ENCODE data around the gene ERVV-1. TPM values are rescaled to one million over a fixed set of nuclear protein-coding genes. Genes with fewer than 3 reads are reported as not detected.
"Not testable (repeated sequence)": the region's sequence is repeated elsewhere in the genome, so short reads cannot be mapped to it uniquely, and the experiment has no call there.

The ERVV-1 gene
- polyA plus RNA-seq (ENCODE audit: insufficient read length in 4 of 4) = under 1 TPM in 1 of 4 donors, not detected in 3; 0.04 TPM

GRCh38 chr19:53013621-53014020, at the start of gene ERVV-1:
TSS of gene ERVV-1 (plus strand) at chr19:53013921. CDS start at chr19:53014091, 170 bp downstream.
- DNase-seq (ENCODE audit: low read depth in 4 of 4, low spot score in 3 of 4) = no peak

GRCh38 chr19:52967772-52968171, 45.9 kb upstream of the ERVV-1 start:
- no peak for DNase-seq (ENCODE audit: low read depth in 4 of 4, low spot score in 3 of 4)

- no peak for DNase-seq (ENCODE audit: low read depth in 4 of 4, low spot score in 3 of 4)
Measured at GRCh38 chr19:52981329-52981728, 32.4 kb upstream of the ERVV-1 start.

- DNase-seq (ENCODE audit: low read depth in 4 of 4, low spot score in 3 of 4) = not testable (repeated sequence)
Measured at GRCh38 chr19:52983167-52983566, 30.6 kb upstream of the ERVV-1 start.

- DNase-seq (ENCODE audit: low read depth in 4 of 4, low spot score in 3 of 4) = no peak
Measured at GRCh38 chr19:52987221-52987620, 26.5 kb upstream of the ERVV-1 start.

- DNase-seq (ENCODE audit: low read depth in 4 of 4, low spot score in 3 of 4) = no peak
Measured at GRCh38 chr19:52988506-52988905, 25.2 kb upstream of the ERVV-1 start.

- DNase-seq (ENCODE audit: low read depth in 4 of 4, low spot score in 3 of 4) = no peak
Measured at GRCh38 chr19:52990759-52991418, 22.8 kb upstream of the ERVV-1 start.

- no peak for DNase-seq (ENCODE audit: low read depth in 4 of 4, low spot score in 3 of 4)
Measured at GRCh38 chr19:52991484-52991883, 22.2 kb upstream of the ERVV-1 start.

GRCh38 chr19:52992109-52993004, 21.4 kb upstream of the ERVV-1 start:
- no peak for DNase-seq (ENCODE audit: low read depth in 4 of 4, low spot score in 3 of 4)

- DNase-seq (ENCODE audit: low read depth in 4 of 4, low spot score in 3 of 4) = peak; percentile 56 to 77 (median 66)
Measured at GRCh38 chr19:52993342-52994178, 20.2 kb upstream of the ERVV-1 start.

- DNase-seq (ENCODE audit: low read depth in 4 of 4, low spot score in 3 of 4) = no peak
Measured at GRCh38 chr19:52995711-52996110, 18.0 kb upstream of the ERVV-1 start.

- DNase-seq (ENCODE audit: low read depth in 4 of 4, low spot score in 3 of 4) = no peak
Measured at GRCh38 chr19:52997975-52998374, 15.7 kb upstream of the ERVV-1 start.

GRCh38 chr19:53002479-53002878, 11.2 kb upstream of the ERVV-1 start:
- DNase-seq (ENCODE audit: low read depth in 4 of 4, low spot score in 3 of 4) = no peak

GRCh38 chr19:53004242-53004641, 9.5 kb upstream of the ERVV-1 start:
- DNase-seq (ENCODE audit: low read depth in 4 of 4, low spot score in 3 of 4) = peak in 1 of 4 donors; percentile 16

- no peak for DNase-seq (ENCODE audit: low read depth in 4 of 4, low spot score in 3 of 4)
Measured at GRCh38 chr19:53007200-53007599, 6.5 kb upstream of the ERVV-1 start.

- no peak for DNase-seq (ENCODE audit: low read depth in 4 of 4, low spot score in 3 of 4)
Measured at GRCh38 chr19:53007606-53008005, 6.1 kb upstream of the ERVV-1 start.

- DNase-seq (ENCODE audit: low read depth in 4 of 4, low spot score in 3 of 4) = no peak
Measured at GRCh38 chr19:53008061-53008778, 5.5 kb upstream of the ERVV-1 start.

GRCh38 chr19:53010494-53010893, 3.2 kb upstream of the ERVV-1 start:
- no peak for DNase-seq (ENCODE audit: low read depth in 4 of 4, low spot score in 3 of 4)

- DNase-seq (ENCODE audit: low read depth in 4 of 4, low spot score in 3 of 4) = no peak
Measured at GRCh38 chr19:53012006-53012405, 1.7 kb upstream of the ERVV-1 start.

- no peak for DNase-seq (ENCODE audit: low read depth in 4 of 4, low spot score in 3 of 4)
Measured at GRCh38 chr19:53015159-53015558, 1.4 kb downstream of the ERVV-1 start.
